ENCODE measurements around the gene SCAF11.

SCAF11 gene

GRCh38 chr12:45872446-45872845 lies 117.9 kb downstream of the SCAF11 start:
- no peak overlapping the region for H3K4me3 ChIP-seq (ENCODE audit: low read depth, low read length)

More at GRCh38 chr12:45872446-45872845, 117.9 kb downstream of the SCAF11 start:
- no peak for DNase-seq
- no peak overlapping the region for H3K27ac ChIP-seq
- H3K27me3 ChIP-seq (replicated peaks), result no peaks in the 10 kb centered on the region
- H3K36me3 ChIP-seq (replicated peaks), result no peaks in the 10 kb centered on the region
- in situ Hi-C loops (cut with HindIII; ENCODE audit: low pct_ligation_motif_present, low sequenced_read_pairs), result no loop called here
- TF ChIP-seq CTCF (IDR thresholded peaks at IDR 0.05; ENCODE audit: low read depth, low read length, missing control alignments), result no peak
